OCI-LY1 (cell line): ENCODE measurements around the gene HECW1.

Experiments
- H2AFZ ChIP-seq: fragments of 200-600 bp; sonication (generic), shearing (Covaris generic); 2 replicates; pipeline ENCODE4 v1.6.0; 2014; ENCODE audit warnings: antibody characterized with exemption, mild to moderate bottlenecking, low read length
- H3F3A ChIP-seq: fragments of 200-600 bp; sonication (generic), shearing (Covaris generic); 2 replicates; pipeline ENCODE4 v1.6.0; 2014; ENCODE audit warnings: mild to moderate bottlenecking, antibody characterized with exemption, low read length, moderate library complexity; ENCODE audit not compliant: insufficient read depth
- H3K27ac ChIP-seq: fragments of 200-600 bp; sonication (generic); 2 replicates; pipeline ENCODE4 v1.5.1; 2014; ENCODE audit warnings: low read length, mixed run types, mild to moderate bottlenecking, low read depth; ENCODE audit not compliant: poor library complexity, severe bottlenecking
- H3K27me3 ChIP-seq: fragments of 200-600 bp; sonication (generic); 2 replicates; pipeline ENCODE4 v1.6.0; 2014; ENCODE audit warnings: antibody characterized with exemption, mild to moderate bottlenecking, low read length, moderate library complexity; ENCODE audit not compliant: insufficient read depth
- H3K36me3 ChIP-seq: fragments of 200-600 bp; sonication (generic); 2 replicates; pipeline ENCODE4 v1.6.1; 2014; ENCODE audit warnings: mild to moderate bottlenecking, antibody characterized with exemption, low read length, moderate library complexity, mixed read lengths; ENCODE audit not compliant: insufficient read depth
- H3K4me1 ChIP-seq: fragments of 200-600 bp; sonication (generic); 2 replicates; pipeline ENCODE4 v1.5.1; 2014; ENCODE audit warnings: mild to moderate bottlenecking, low read length, moderate library complexity; ENCODE audit not compliant: insufficient read depth, severe bottlenecking
- H3K4me2 ChIP-seq: fragments of 200-600 bp; sonication (generic), shearing (Covaris generic); 2 replicates; pipeline ENCODE4 v1.6.1; 2014; ENCODE audit warnings: low read length
- H3K4me3 ChIP-seq: fragments of 200-600 bp; sonication (generic); 2 replicates; pipeline ENCODE4 v1.5.1; 2014; ENCODE audit warnings: low read length, low read depth, mild to moderate bottlenecking, mixed read lengths; ENCODE audit not compliant: poor library complexity, severe bottlenecking
- H3K79me2 ChIP-seq: fragments of 200-600 bp; shearing (Covaris generic); 2 replicates; pipeline ENCODE4 v1.6.1; 2016; ENCODE audit warnings: mixed run types, low read length, mixed read lengths; ENCODE audit not compliant: insufficient read depth
- H3K9ac ChIP-seq: fragments of 200-600 bp; sonication (generic), shearing (Covaris generic); 2 replicates; pipeline ENCODE4 v1.6.1; 2014; ENCODE audit warnings: mild to moderate bottlenecking, low read length, mixed read lengths
- H3K9me2 ChIP-seq: fragments of 200-600 bp; sonication (generic), shearing (Covaris generic); 2 replicates; pipeline ENCODE4 v1.6.1; 2014; ENCODE audit warnings: low read depth, mild to moderate bottlenecking, low read length, mixed read lengths
- H3K9me3 ChIP-seq: fragments of 200-600 bp; shearing (Covaris generic); 2 replicates; pipeline ENCODE4 v1.6.1; 2014; ENCODE audit warnings: low read length, mixed read lengths
- H4K20me1 ChIP-seq: fragments of 200-600 bp; sonication (generic), shearing (Covaris generic); 2 replicates; pipeline ENCODE4 v1.6.0; 2016; ENCODE audit warnings: mild to moderate bottlenecking, low read length; ENCODE audit not compliant: insufficient read depth
- CTCF ChIP-seq: fragments of 200-600 bp; sonication (generic), shearing (Covaris generic); IDR thresholded peaks from 2 replicates; pipeline ENCODE4 v1.5.1; 2017; ENCODE audit warnings: mild to moderate bottlenecking, antibody characterized with exemption, low read length, moderate library complexity, mixed read lengths
- EZH2 ChIP-seq: fragments of 200-600 bp; sonication (generic), shearing (Covaris generic); IDR thresholded peaks from 2 replicates; pipeline ENCODE4 v1.8.0; 2017; ENCODE audit warnings: borderline replicate concordance, mixed run types, mild to moderate bottlenecking, antibody characterized with exemption, low read length, moderate library complexity, mixed read lengths

Gene HECW1

GRCh38 chr7:43325595-43325994, 213.1 kb downstream of the HECW1 start:
- Histone ChIP-seq H3K36me3 (no peaks in the 10 kb centered on the region), H3K4me1 (no peaks in the 10 kb centered on the region), H3K9me3 (no peaks in the 10 kb centered on the region), H3K9me2 (no peaks in the 10 kb centered on the region), H3K9ac (no peak overlapping the region), H3F3A (no peaks in the 10 kb centered on the region), H4K20me1 (no peaks in the 10 kb centered on the region), H2AFZ (no peak overlapping the region), H3K4me2 (no peak overlapping the region), H3K4me3 (no peak overlapping the region), H3K27me3 (peaks cover 11% of the 10 kb centered on the region), H3K79me2 (no peaks in the 10 kb centered on the region), H3K27ac (no peak overlapping the region)
- TF ChIP-seq EZH2 (no peak), CTCF (no peak)

- Histone ChIP-seq H2AFZ (no peak overlapping the region), H3K79me2 (no peaks in the 10 kb centered on the region), H3K9me2 (no peaks in the 10 kb centered on the region), H3K4me2 (no peak overlapping the region), H3K9me3 (no peaks in the 10 kb centered on the region), H3K4me3 (no peak overlapping the region), H3K4me1 (no peaks in the 10 kb centered on the region), H3K9ac (no peak overlapping the region), H3F3A (no peaks in the 10 kb centered on the region), H3K27me3 (peaks cover 11% of the 10 kb centered on the region), H3K27ac (no peak overlapping the region), H4K20me1 (no peaks in the 10 kb centered on the region), H3K36me3 (no peaks in the 10 kb centered on the region)
- TF ChIP-seq EZH2 (no peak), CTCF (no peak)
These were observed 215.9 kb downstream of the HECW1 start for GRCh38 chr7:43328336-43328735.

- no peak overlapping the region for H2AFZ ChIP-seq
- peaks cover 11% of the 10 kb centered on the region for H3K27me3 ChIP-seq
- H3K79me2 ChIP-seq: no peaks in the 10 kb centered on the region
- H4K20me1 ChIP-seq: no peaks in the 10 kb centered on the region
- H3K9me3 ChIP-seq: no peaks in the 10 kb centered on the region
- no peak overlapping the region for H3K4me2 ChIP-seq
- H3F3A ChIP-seq: no peaks in the 10 kb centered on the region
- H3K4me3 ChIP-seq: no peak overlapping the region
- H3K4me1 ChIP-seq: no peaks in the 10 kb centered on the region
- no peak overlapping the region for H3K9ac ChIP-seq
- no peaks in the 10 kb centered on the region for H3K9me2 ChIP-seq
- H3K36me3 ChIP-seq: no peaks in the 10 kb centered on the region
- no peak overlapping the region for H3K27ac ChIP-seq
- TF ChIP-seq CTCF: no peak
- no peak for TF ChIP-seq EZH2
These were observed 216.4 kb downstream of the HECW1 start for GRCh38 chr7:43328785-43329380.
